HCT116 (cell line): Measurements from ENCODE around the gene CHST8. TPM values are rescaled to one million over a fixed set of nuclear protein-coding genes. Genes with fewer than 3 reads are reported as not detected.

Experiments used
- ATAC-seq: fragments of 200-7000 bp; cut with Tn5 transposase; 2 replicates; pipeline ENCODE4 v1.9.1; 2020; ENCODE audit warnings: mild to moderate bottlenecking, moderate library complexity
- BruUV-seq: library from RNA; stranded (reverse); fragments of 400-500 nt; replicated peaks from 2 replicates; lab custom pipeline; 2021; lab: Mats Ljungman, UMichigan
- CTCF ChIA-PET: fragments of 300-600 bp; sonication (Branson Sonifier 250); formaldehyde crosslinking; loops from one replicate; lab custom pipeline; 2021; ENCODE audit warnings: antibody characterized with exemption; lab: Charles Lee
- POLR2A ChIA-PET: fragments of 300-600, 350-600 bp; sonication (Branson Sonifier 250); formaldehyde crosslinking; loops from one replicate; lab custom pipeline; 2021; ENCODE audit warnings: antibody characterized with exemption; lab: Charles Lee
- RAD21 ChIA-PET, 2 experiments: fragments of 300-600 bp; sonication (Branson Sonifier 250); formaldehyde crosslinking; loops; one replicate each; lab custom pipeline; 2023; ENCODE audit warnings: low total read pairs in 2 of 2; ENCODE audit not compliant: uncharacterized antibody in 2 of 2, unreplicated experiment in 2 of 2, low non-redundant PET in 1 of 2; lab: Charles Lee
- DNase-seq: peaks from one replicate; pipeline ENCODE4 v3.0.0-alpha.2; 2010; ENCODE audit warnings: low read depth, low spot score
- H2AFZ ChIP-seq: fragments of 200-600 bp; shearing (Covaris generic), sonication (generic); 2 replicates; pipeline ENCODE4 v1.6.1; 2017; ENCODE audit warnings: low read depth, mixed run types, mixed read lengths, antibody characterized with exemption, low read length; ENCODE audit not compliant: poor library complexity, severe bottlenecking
- H3K27ac ChIP-seq: 2 replicates; pipeline ENCODE4 v1.5.1; 2012; ENCODE audit warnings: low read depth, low read length
- H3K27me3 ChIP-seq: fragments of 200-600 bp; sonication (generic); 2 replicates; pipeline ENCODE4 v1.6.1; 2016; ENCODE audit warnings: mixed run types, low read length, mixed read lengths; ENCODE audit not compliant: insufficient read depth
- H3K36me3 ChIP-seq, 2 experiments: fragments of 200-500 bp in 1 of 2; fragments of 200-600 bp in 1 of 2; sonication (Bioruptor generic) in 1 of 2; sonication (generic) in 1 of 2; 2 replicates each; pipeline versions ENCODE4 v1.5.1 to v1.6.1; 2014 to 2016; ENCODE audit warnings: low read length in 2 of 2, inconsistent platforms in 1 of 2, mixed read lengths in 1 of 2, mixed run types in 1 of 2; ENCODE audit not compliant: insufficient read depth in 2 of 2, control insufficient read depth in 1 of 2
- H3K4me1 ChIP-seq, 2 experiments: fragments of 200-600 bp in 1 of 2; sonication (generic) in 1 of 2; 2 replicates each; pipeline versions ENCODE4 v1.5.1 to v1.6.1; 2012 to 2017; ENCODE audit warnings: low read length in 2 of 2, inconsistent platforms in 1 of 2, mild to moderate bottlenecking in 1 of 2, mixed read lengths in 1 of 2, mixed run types in 1 of 2, moderate library complexity in 1 of 2; ENCODE audit not compliant: insufficient read depth in 2 of 2, control insufficient read depth in 1 of 2
- H3K4me2 ChIP-seq: fragments of 200-600 bp; sonication (generic); 2 replicates; pipeline ENCODE4 v1.6.1; 2017; ENCODE audit warnings: mixed run types, low read length, mixed read lengths
- H3K4me3 ChIP-seq, 2 experiments: fragments of 200-600 bp in 1 of 2; sonication (generic) in 1 of 2; replicated peaks in 1 of 2; 2 replicates each; pipeline ENCODE4 v1.5.1; 2011 to 2016; ENCODE audit warnings: low read length in 2 of 2, control low read depth in 1 of 2, low read depth in 1 of 2, mild to moderate bottlenecking in 1 of 2, mixed read lengths in 1 of 2, mixed run types in 1 of 2
- H3K79me2 ChIP-seq: fragments of 200-600 bp; sonication (generic); 2 replicates; pipeline ENCODE4 v1.6.1; 2017; ENCODE audit warnings: mild to moderate bottlenecking, mixed run types, low read length, moderate library complexity, mixed read lengths; ENCODE audit not compliant: insufficient read depth
- H3K9ac ChIP-seq: fragments of 200-600 bp; sonication (generic); 2 replicates; pipeline ENCODE4 v1.6.1; 2016; ENCODE audit warnings: low read length, mixed read lengths
- H3K9me2 ChIP-seq: fragments of 200-600 bp; sonication (generic), shearing (Covaris generic); 2 replicates; pipeline ENCODE4 v1.6.1; 2017; ENCODE audit warnings: mixed run types, mild to moderate bottlenecking, moderate library complexity; ENCODE audit not compliant: insufficient read depth
- H3K9me3 ChIP-seq, 2 experiments: fragments of 200-500 bp in 1 of 2; fragments of 200-600 bp in 1 of 2; sonication (Bioruptor generic) in 1 of 2; sonication (generic) in 1 of 2; 2 replicates each; pipeline ENCODE4 v1.6.1; 2014 to 2017; ENCODE audit warnings: low read length in 2 of 2, mixed read lengths in 2 of 2, inconsistent platforms in 1 of 2, low read depth in 1 of 2, mild to moderate bottlenecking in 1 of 2, mixed run types in 1 of 2, moderate library complexity in 1 of 2; ENCODE audit not compliant: control insufficient read depth in 1 of 2, insufficient read depth in 1 of 2
- H4K20me1 ChIP-seq: fragments of 200-600 bp; sonication (generic), shearing (Covaris generic); 2 replicates; pipeline ENCODE4 v1.6.1; 2017; ENCODE audit warnings: mixed run types, mild to moderate bottlenecking, moderate library complexity; ENCODE audit not compliant: insufficient read depth
- ATF3 ChIP-seq: IDR thresholded peaks from 2 replicates; pipeline ENCODE4 v1.6.1; 2012
- CEBPB ChIP-seq: IDR thresholded peaks from 2 replicates; pipeline ENCODE4 v1.6.1; 2012; ENCODE audit warnings: low read depth
- CTCF ChIP-seq, 3 experiments: fragments of 200-600 bp in 1 of 3; sonication (generic) in 1 of 3; IDR thresholded peaks in 2 of 3; conservative IDR thresholded peaks in 1 of 3; 2 replicates each; pipeline ENCODE4 v1.5.1; 2012 to 2017; ENCODE audit warnings: low read depth in 2 of 3, low read length in 2 of 3, antibody characterized with exemption in 1 of 3, borderline replicate concordance in 1 of 3, control low read depth in 1 of 3, mild to moderate bottlenecking in 1 of 3, mixed read lengths in 1 of 3, mixed run types in 1 of 3, moderate library complexity in 1 of 3; ENCODE audit not compliant: insufficient read depth in 1 of 3
- EZH2phosphoT487 ChIP-seq: fragments of 200-600 bp; IDR thresholded peaks from 2 replicates; pipeline ENCODE4 v1.6.1; 2018; ENCODE audit warnings: antibody characterized with exemption, borderline replicate concordance
- FOSL1 ChIP-seq: IDR thresholded peaks from 2 replicates; pipeline ENCODE4 v1.6.1; 2012; ENCODE audit warnings: low read depth
- JUND ChIP-seq: IDR thresholded peaks from 2 replicates; pipeline ENCODE4 v1.6.1; 2012
- YY1 ChIP-seq: IDR thresholded peaks from 2 replicates; pipeline ENCODE4 v1.6.1; 2011; ENCODE audit warnings: low read length, low read depth, moderate library complexity, mild to moderate bottlenecking; ENCODE audit not compliant: insufficient replicate concordance; ENCODE audit errors: extremely low read depth
- ZNF274 ChIP-seq: fragments of 200-500 bp; sonication (Bioruptor generic); IDR thresholded peaks from 2 replicates; pipeline ENCODE4 v1.6.1; 2014; ENCODE audit warnings: mild to moderate bottlenecking, low read depth, low read length, inconsistent platforms
- intact Hi-C: fragments of 100-400 bp; cut with micrococcal nuclease; formaldehyde crosslinking; loops from 2 replicates; pipeline ENCODE4 v1.10.0; 2022
- total RNA-seq: library from RNA; stranded (reverse); gene quantifications from one replicate; pipeline ENCODE4 v1.2.1, GENCODE V29; 2021; ENCODE audit not compliant: unreplicated experiment
- TF ChIP-seq, protein P1 (sequence below): IDR thresholded peaks from 2 replicates; pipeline ENCODE4 v1.6.1; 2011; ENCODE audit warnings: mild to moderate bottlenecking, low read length, moderate library complexity; ENCODE audit not compliant: insufficient replicate concordance; ENCODE audit errors: extremely low read depth
- TF ChIP-seq, protein P2 (sequence below): IDR thresholded peaks from 2 replicates; pipeline ENCODE4 v1.6.1; 2012; ENCODE audit warnings: low read depth

Gene CHST8
- total RNA-seq, 1 experiment from 2014 or later, result not detected

GRCh38 chr19:33720155-33720493 lies 98.4 kb downstream of the CHST8 start:
- no peaks in the 10 kb centered on the region for H3K9me3 ChIP-seq
- H3K79me2 ChIP-seq, result no peaks in the 10 kb centered on the region
- H3K27ac ChIP-seq, result no peak overlapping the region
- H3K9me2 ChIP-seq, result no peaks in the 10 kb centered on the region
- no peak overlapping the region for H3K4me3 ChIP-seq
- RAD21 ChIA-PET, result no interaction called here
- CTCF ChIA-PET, result no interaction called here
- DNase-seq (no peak), ATAC-seq (no peak)
- POLR2A ChIA-PET, result no interaction called here
- no peak overlapping the region for H2AFZ ChIP-seq
- no peak overlapping the region for H3K9ac ChIP-seq
- H3K27me3 ChIP-seq, result peaks cover 8% of the 10 kb centered on the region; the same call in 1 of the 2 replicates
- TF ChIP-seq ZNF274 (no peak), ATF3 (no peak), FOSL1 (no peak), JUND (no peak), EZH2phosphoT487 (no peak), YY1 (no peak), CEBPB (no peak), CTCF (IDR thresholded peaks at IDR 0.05 in 2 of 3, conservative IDR thresholded peaks at IDR 0.05 in 1 of 3; ENCODE audit: borderline replicate concordance in 1 of 3, insufficient read depth in 1 of 3, low read depth in 2 of 3, low read length in 2 of 3) (no peak)
- TF ChIP-seq, protein P1, sequence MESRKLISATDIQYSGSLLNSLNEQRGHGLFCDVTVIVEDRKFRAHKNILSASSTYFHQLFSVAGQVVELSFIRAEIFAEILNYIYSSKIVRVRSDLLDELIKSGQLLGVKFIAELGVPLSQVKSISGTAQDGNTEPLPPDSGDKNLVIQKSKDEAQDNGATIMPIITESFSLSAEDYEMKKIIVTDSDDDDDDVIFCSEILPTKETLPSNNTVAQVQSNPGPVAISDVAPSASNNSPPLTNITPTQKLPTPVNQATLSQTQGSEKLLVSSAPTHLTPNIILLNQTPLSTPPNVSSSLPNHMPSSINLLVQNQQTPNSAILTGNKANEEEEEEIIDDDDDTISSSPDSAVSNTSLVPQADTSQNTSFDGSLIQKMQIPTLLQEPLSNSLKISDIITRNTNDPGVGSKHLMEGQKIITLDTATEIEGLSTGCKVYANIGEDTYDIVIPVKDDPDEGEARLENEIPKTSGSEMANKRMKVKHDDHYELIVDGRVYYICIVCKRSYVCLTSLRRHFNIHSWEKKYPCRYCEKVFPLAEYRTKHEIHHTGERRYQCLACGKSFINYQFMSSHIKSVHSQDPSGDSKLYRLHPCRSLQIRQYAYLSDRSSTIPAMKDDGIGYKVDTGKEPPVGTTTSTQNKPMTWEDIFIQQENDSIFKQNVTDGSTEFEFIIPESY, result no peak
- TF ChIP-seq, protein P2, sequence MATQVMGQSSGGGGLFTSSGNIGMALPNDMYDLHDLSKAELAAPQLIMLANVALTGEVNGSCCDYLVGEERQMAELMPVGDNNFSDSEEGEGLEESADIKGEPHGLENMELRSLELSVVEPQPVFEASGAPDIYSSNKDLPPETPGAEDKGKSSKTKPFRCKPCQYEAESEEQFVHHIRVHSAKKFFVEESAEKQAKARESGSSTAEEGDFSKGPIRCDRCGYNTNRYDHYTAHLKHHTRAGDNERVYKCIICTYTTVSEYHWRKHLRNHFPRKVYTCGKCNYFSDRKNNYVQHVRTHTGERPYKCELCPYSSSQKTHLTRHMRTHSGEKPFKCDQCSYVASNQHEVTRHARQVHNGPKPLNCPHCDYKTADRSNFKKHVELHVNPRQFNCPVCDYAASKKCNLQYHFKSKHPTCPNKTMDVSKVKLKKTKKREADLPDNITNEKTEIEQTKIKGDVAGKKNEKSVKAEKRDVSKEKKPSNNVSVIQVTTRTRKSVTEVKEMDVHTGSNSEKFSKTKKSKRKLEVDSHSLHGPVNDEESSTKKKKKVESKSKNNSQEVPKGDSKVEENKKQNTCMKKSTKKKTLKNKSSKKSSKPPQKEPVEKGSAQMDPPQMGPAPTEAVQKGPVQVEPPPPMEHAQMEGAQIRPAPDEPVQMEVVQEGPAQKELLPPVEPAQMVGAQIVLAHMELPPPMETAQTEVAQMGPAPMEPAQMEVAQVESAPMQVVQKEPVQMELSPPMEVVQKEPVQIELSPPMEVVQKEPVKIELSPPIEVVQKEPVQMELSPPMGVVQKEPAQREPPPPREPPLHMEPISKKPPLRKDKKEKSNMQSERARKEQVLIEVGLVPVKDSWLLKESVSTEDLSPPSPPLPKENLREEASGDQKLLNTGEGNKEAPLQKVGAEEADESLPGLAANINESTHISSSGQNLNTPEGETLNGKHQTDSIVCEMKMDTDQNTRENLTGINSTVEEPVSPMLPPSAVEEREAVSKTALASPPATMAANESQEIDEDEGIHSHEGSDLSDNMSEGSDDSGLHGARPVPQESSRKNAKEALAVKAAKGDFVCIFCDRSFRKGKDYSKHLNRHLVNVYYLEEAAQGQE, result no peak
- no peaks in the 10 kb centered on the region for H3K4me1 ChIP-seq
- intact Hi-C loops, result no loop called here
- no peaks in the 10 kb centered on the region for H3K36me3 ChIP-seq
- H4K20me1 ChIP-seq, result no peaks in the 10 kb centered on the region
- no TSS peak for BruUV-seq
- no peak overlapping the region for H3K4me2 ChIP-seq
